K562 treated with DMSO at 1 percent for 12 hours (cell line): Measurements from ENCODE around the gene FBXO30. TPM values are rescaled to one million over a fixed set of nuclear protein-coding genes. Genes with fewer than 3 reads are reported as not detected.

Source experiments
- total RNA-seq: library from RNA; unstranded; fragments of 300-600 nt; gene quantifications from 2 replicates; pipeline ENCODE4 v1.2.3, GENCODE V29; 2022; ENCODE audit not compliant: insufficient read depth

The FBXO30 gene
- total RNA-seq: 3.1 and 12.0 TPM in 2 replicates

GRCh38 chr6:145814501-145815308 lies at the start of gene FBXO30:
FBXO30 (minus strand) TSS chr6:145814795; CDS start chr6:145806405, 8,390 bp downstream.

Other genes with a start within 250 kb of the FBXO30 start
- gene EPM2A, start 79.3 kb downstream of the FBXO30 start, total RNA-seq: 1.1 and 3.5 TPM in 2 replicates
- 1.9 and 9.6 TPM in 2 replicates for gene SHPRH, start 149.6 kb upstream of the FBXO30 start, total RNA-seq
- gene GRM1, start 214.3 kb upstream of the FBXO30 start, total RNA-seq: not detected in 2 replicates